ENCODE results near the gene C14orf132.
A peak's percentile ranks its signal among the peaks of the same experiment; 100 is the strongest.

C14orf132 gene

GRCh38 chr14:96122496-96122895 lies 83.3 kb downstream of the C14orf132 start:
- DNase-seq, result peak; percentile 95

GRCh38 chr14:96125536-96125935 lies 86.4 kb downstream of the C14orf132 start:
- peak; percentile 25 for DNase-seq

GRCh38 chr14:96126339-96126782 lies 87.2 kb downstream of the C14orf132 start:
- no peak for DNase-seq

DNA sequence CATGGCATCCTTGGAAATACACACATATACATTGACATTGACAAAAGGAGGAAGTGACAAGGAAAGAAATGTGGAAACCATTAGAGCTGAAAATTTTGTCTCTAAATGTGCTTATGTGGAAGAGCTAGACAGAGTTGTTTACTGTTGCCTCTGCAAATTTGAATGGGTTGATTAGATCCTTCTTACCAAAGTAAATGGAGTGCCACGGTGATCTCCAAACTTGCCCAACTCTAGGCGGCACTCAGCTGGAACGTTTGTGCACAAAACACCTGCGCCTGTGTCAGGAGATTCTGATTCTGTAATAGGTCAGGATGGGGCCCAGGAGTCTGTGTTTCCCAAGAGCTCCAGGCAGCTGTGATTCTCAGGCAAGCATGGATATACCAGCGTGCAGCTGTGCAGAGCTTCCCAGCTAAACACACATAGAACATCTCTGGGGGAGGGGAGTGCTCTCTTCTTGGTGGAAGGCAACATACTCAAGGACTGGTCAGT lies 87.7 kb downstream of the C14orf132 start:
- no peak for DNase-seq

- no peak for DNase-seq
These were observed 90.1 kb downstream of the C14orf132 start for GRCh38 chr14:96129128-96129736.

DNA sequence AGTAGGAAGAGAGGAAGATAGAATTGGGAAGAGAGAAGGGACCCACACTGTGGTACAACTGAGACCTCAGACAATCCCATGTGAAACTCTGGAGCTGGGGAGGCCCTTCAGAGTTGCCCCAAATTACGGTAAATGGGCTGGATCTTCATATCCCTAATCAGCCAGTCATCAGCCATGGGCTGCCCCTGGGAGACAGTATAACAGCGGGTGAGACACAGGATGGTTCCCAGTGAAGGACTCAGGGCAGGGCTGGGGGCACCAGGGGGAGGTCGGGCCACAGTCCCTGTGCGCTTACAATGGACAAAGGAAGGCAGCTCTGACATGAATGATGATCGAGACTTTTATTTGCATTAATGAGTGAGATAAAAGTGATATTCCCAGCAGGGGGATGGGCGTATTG lies 91.2 kb downstream of the C14orf132 start:
- DNase-seq, result no peak

GRCh38 chr14:96130854-96131253 lies 91.7 kb downstream of the C14orf132 start:
- peak; percentile 28 for DNase-seq

- no peak for DNase-seq
These were observed 92.7 kb downstream of the C14orf132 start for GRCh38 chr14:96131836-96132235.

DNA sequence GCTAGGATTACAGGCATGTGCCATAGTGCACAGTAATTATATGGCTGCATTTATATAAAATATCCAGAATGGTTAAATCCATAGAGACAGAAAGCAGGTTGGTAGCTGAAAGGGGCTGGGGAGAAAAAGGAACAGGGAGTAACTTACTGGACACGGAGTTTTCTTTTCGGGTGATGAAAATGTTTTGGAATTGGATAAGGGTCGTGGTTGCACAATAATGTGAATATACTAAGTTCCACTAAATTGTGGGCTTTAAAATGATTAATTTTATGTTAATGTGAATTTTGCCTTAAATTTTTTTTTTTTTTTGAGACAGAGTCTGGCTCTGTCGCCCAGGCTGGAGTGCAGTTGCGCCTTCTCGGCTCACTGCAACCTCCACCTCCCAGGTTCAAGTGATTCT lies 95.3 kb downstream of the C14orf132 start:
- DNase-seq, result no peak

- DNase-seq, result no peak
These were observed 96.1 kb downstream of the C14orf132 start for GRCh38 chr14:96135285-96135684.

GRCh38 chr14:96136371-96137005 lies 97.3 kb downstream of the C14orf132 start:
- DNase-seq, result peak; percentile 48

- DNase-seq, result no peak
These were observed 99.1 kb downstream of the C14orf132 start for GRCh38 chr14:96138241-96138640.

- DNase-seq, result no peak
These were observed 100.0 kb downstream of the C14orf132 start for GRCh38 chr14:96139169-96139568.

GRCh38 chr14:96139879-96140278 lies 100.7 kb downstream of the C14orf132 start:
- DNase-seq, result peak; percentile 65

GRCh38 chr14:96140952-96141351 lies 101.8 kb downstream of the C14orf132 start:
- no peak for DNase-seq

All from EL (cell line).